DMS153 treated with DMSO at 0.1 percent for 48 hours (cell line): Measurements from ENCODE around the gene KLHL22.
"Not testable (repeated sequence)": the region's sequence is repeated elsewhere in the genome, so short reads cannot be mapped to it uniquely, and the experiment has no call there.

Experiments
- DNase-seq: peaks from one replicate; lab custom pipeline; 2025; ENCODE audit not compliant: unreplicated experiment; lab: John Stamatoyannopoulos, UW

KLHL22 gene

GRCh38 chr22:20506543-20507252, 11.1 kb upstream of the KLHL22 start:
- no peak for DNase-seq

- not testable (repeated sequence) for DNase-seq
Measured at GRCh38 chr22:20504293-20504922, 8.8 kb upstream of the KLHL22 start.

GRCh38 chr22:20503816-20504215, 8.2 kb upstream of the KLHL22 start:
- DNase-seq: no peak

GRCh38 chr22:20499769-20500168, 4.2 kb upstream of the KLHL22 start:
- DNase-seq: no peak

- no peak for DNase-seq
Measured at GRCh38 chr22:20498913-20499312, 3.3 kb upstream of the KLHL22 start.

- DNase-seq: no peak
Measured at GRCh38 chr22:20497426-20497825, 1.8 kb upstream of the KLHL22 start.

- DNase-seq: peak; percentile 87
Measured at GRCh38 chr22:20495861-20496681, 476 bp upstream of the KLHL22 start.

- DNase-seq: no peak
Measured at GRCh38 chr22:20491346-20491745, 4.2 kb downstream of the KLHL22 start.

- no peak for DNase-seq
Measured at GRCh38 chr22:20490941-20491307, 4.7 kb downstream of the KLHL22 start.

- no peak for DNase-seq
Measured at GRCh38 chr22:20490183-20490940, 5.2 kb downstream of the KLHL22 start.

- no peak for DNase-seq
Measured at GRCh38 chr22:20488946-20489345, 6.6 kb downstream of the KLHL22 start.

- DNase-seq: no peak
Measured at GRCh38 chr22:20487715-20488114, 7.9 kb downstream of the KLHL22 start.

GRCh38 chr22:20486229-20486628, 9.4 kb downstream of the KLHL22 start:
- DNase-seq: no peak

- no peak for DNase-seq
Measured at GRCh38 chr22:20484948-20485683, 10.5 kb downstream of the KLHL22 start.

- no peak for DNase-seq
Measured at GRCh38 chr22:20483771-20484170, 11.8 kb downstream of the KLHL22 start.

GRCh38 chr22:20483143-20483506, 12.5 kb downstream of the KLHL22 start:
- not testable (repeated sequence) for DNase-seq

GRCh38 chr22:20479612-20480196, 15.9 kb downstream of the KLHL22 start:
- no peak for DNase-seq

GRCh38 chr22:20478059-20478458, 17.5 kb downstream of the KLHL22 start:
- DNase-seq: not testable (repeated sequence)

GRCh38 chr22:20475569-20475968, 20.0 kb downstream of the KLHL22 start:
- DNase-seq: not testable (repeated sequence)

GRCh38 chr22:20475115-20475436, 20.5 kb downstream of the KLHL22 start:
- DNase-seq: no peak
